ENCODE results near the gene SYF2. TPM values are rescaled to one million over a fixed set of nuclear protein-coding genes. Genes with fewer than 3 reads are reported as not detected.
"Not testable (repeated sequence)": the region's sequence is repeated elsewhere in the genome, so short reads cannot be mapped to it uniquely, and the experiment has no call there.

Gene SYF2
- polyA plus RNA-seq (2012; ENCODE audit: low read depth, missing spikeins): 62.6 TPM

- TF ChIP-seq POLR2AphosphoS5 (IDR thresholded peaks at IDR 0.05; ENCODE audit: low read depth, low read length): peak; percentile 86
- TF ChIP-seq POLR2A (IDR thresholded peaks at IDR 0.05; ENCODE audit: low read depth, low read length): peak; percentile 90
- TF ChIP-seq TAF1 (IDR thresholded peaks at IDR 0.05; ENCODE audit: low read depth, low read length): peak; percentile 90
- TF ChIP-seq PAX5 (IDR thresholded peaks at IDR 0.05; ENCODE audit: insufficient read depth, low read length, severe bottlenecking): no peak
- peak; percentile 38; the same call in 1 of the 2 replicates for TF ChIP-seq POU2F2 (IDR thresholded peaks at IDR 0.05; ENCODE audit: low read depth, low read length)
- peak; percentile 60 for TF ChIP-seq SPI1 (IDR thresholded peaks at IDR 0.05; ENCODE audit: low read depth, low read length)
- FAIRE-seq (no peak), DNase-seq (ENCODE audit: insufficient read length, low spot score) (peak; percentile 89)
Observed at GRCh38 chr1:25232027-25232865, at the start of gene SYF2. Gene SYF2 (minus strand): TSS chr1:25232502. CDS start chr1:25232467, 35 bp downstream.

DNA sequence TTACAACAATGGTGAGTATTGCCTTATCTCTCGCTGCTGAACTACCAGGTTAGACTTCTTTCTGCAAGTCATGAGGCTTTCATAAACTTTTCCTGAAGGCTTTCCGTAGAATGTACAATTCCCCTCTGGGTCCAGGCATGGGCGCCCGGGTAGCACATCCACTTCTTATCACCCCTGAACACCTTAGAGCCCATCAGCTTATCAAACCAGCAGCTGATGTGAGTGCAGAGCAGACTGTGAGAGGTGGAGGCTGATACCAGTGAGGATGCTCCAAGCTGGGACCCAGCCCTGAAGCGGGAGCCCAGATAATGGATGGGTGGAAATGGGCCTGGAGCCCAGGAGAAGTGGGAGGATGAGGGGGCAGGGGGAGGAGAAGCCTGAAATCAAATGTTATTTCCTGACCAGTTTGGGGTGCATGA is 47.4 kb upstream of the SYF2 start:
- FAIRE-seq; DNase-seq (ENCODE audit: insufficient read length, low spot score): not testable (repeated sequence)

DNA sequence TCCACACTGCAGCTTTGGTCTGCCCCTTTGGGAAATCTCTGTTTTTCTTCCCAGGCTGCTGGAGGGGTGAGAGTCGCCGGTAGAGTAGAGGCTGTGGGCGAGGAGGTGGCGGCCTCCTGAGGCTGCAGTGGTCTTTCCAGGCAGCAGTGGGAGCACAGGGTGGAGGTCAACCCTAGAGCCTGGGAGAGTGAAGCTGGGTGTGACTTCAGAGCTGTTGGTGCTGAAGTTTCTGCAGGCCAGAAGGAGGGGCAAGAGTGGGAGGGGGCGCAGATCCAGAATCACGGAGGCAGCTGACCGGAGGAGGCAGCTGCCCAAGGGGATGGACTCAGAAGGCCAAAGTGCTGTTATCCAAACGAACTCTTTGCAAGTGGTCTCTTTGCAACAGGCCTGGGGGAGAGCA is 46.5 kb upstream of the SYF2 start:
- DNase-seq (ENCODE audit: insufficient read length, low spot score): not testable (repeated sequence)

GRCh38 chr1:25278358-25278757 is 46.1 kb upstream of the SYF2 start:
- not testable (repeated sequence) for FAIRE-seq; DNase-seq (ENCODE audit: insufficient read length, low spot score)

More for the DNA sequence above, 46.5 kb upstream of the SYF2 start:
- FAIRE-seq: not testable (repeated sequence)

GRCh38 chr1:25277295-25277694 is 45.0 kb upstream of the SYF2 start:
- not testable (repeated sequence) for FAIRE-seq

DNA sequence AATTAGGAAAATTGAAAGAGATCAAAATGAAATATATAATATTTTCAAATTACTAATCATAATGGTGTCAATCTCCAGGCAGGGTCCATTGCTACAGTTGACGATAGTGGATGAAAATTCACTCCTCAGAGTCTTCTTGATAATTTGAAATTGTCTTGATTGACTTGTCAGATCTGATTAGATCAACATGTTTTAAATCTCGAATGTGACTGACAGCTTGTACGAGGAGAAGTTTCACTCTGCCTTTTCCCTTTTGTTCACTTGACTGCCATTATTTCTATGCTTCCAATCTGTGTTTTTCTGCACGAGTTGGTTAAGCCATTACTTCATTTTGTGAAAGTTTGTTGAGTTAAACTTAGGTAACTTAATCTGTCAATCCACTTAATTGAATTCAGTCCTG is 43.3 kb upstream of the SYF2 start:
- not testable (repeated sequence) for DNase-seq (ENCODE audit: insufficient read length, low spot score); FAIRE-seq

More at GRCh38 chr1:25277295-25277694, 45.0 kb upstream of the SYF2 start:
- DNase-seq (ENCODE audit: insufficient read length, low spot score): not testable (repeated sequence)

DNA sequence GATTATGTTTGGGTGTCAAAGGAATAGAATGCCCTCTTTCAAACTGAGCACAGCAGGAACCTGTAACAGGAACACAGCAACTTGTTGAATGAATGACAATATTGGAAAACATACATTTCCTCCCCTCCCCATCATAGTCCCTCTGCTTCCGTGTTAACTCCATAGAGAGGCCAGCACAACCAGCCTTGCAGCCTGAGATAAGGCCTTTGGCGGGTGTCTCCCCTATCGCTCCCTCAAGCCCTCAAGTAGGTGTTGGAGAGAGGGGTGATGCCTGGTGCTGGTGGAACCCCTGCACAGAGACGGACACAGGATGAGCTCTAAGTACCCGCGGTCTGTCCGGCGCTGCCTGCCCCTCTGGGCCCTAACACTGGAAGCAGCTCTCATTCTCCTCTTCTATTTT is 39.9 kb upstream of the SYF2 start, which contains the start of gene RHD:
Gene RHD (plus strand): TSS at position 272 of the 400 bp plus-strand sequence. CDS start 39 bp downstream, at position 311.
- FAIRE-seq; DNase-seq (ENCODE audit: insufficient read length, low spot score): not testable (repeated sequence)

DNA sequence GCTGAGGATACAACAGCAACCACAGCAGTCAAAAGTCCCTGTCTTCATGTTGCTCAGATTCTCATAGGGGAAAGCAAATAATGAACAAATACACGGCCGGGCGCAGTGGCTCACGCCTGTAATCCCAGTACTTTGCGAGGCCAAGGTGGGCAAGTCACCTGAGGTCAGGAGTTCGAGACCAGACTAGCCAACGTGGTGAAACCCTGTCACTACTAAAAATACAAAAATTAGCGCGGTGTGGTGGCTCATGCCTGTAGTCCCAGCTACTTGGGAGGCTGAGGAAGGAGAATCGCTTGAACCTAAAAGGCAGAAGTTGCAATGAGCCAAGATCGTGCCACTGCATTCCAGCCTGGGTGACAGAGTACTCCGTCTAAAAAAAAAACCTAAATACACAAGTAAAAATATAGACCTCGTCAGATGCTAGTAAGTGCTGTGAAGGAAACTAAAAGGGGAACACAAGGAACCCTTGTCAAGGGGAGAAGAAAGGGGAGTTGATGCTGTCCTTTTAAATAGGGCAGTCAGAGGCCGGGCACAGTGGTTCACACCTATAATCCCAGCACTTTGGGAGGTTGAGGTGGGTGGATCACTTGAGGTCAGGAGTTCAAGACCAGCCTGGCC is 36.0 kb upstream of the SYF2 start:
- FAIRE-seq; DNase-seq (ENCODE audit: insufficient read length, low spot score): not testable (repeated sequence)

GRCh38 chr1:25267288-25268142 is 35.2 kb upstream of the SYF2 start:
- peak; percentile 99 for FAIRE-seq
- DNase-seq (ENCODE audit: insufficient read length, low spot score): peak; percentile 18

DNA sequence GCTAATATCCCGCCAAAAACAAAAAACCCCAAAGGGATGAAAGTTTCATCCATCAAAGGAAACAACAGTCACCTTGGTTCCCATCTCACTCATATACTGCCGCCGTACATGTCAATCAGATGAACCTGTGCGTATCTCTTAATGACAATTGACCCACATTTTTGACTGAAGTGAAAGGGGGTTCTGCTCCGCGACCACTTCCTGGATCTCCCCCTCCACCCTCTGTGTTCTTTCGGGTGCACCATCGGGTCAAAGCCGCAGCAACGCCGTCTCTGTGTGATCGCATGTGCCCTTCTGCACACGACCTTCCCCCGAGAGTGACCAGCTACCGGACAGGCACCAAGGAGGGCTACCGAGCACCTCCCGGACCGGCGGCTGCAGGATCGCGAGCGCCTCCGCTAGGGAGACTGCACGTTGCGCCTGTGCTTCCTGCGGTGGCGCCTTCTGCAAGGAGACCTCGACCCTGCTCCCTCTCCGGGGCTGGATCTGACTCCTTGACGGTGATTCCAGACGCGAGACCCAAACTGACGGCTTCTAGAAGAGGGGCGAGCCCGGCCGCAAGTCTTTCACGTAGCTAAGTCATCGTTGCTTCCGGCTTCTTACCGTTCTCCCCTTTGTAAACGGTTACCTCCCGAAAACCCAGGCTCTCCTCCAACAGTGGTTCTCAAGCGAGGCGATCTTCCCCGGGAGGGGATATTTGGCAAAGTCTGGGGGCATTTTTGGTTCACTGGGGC is 34.4 kb upstream of the SYF2 start:
- not testable (repeated sequence) for FAIRE-seq

DNA sequence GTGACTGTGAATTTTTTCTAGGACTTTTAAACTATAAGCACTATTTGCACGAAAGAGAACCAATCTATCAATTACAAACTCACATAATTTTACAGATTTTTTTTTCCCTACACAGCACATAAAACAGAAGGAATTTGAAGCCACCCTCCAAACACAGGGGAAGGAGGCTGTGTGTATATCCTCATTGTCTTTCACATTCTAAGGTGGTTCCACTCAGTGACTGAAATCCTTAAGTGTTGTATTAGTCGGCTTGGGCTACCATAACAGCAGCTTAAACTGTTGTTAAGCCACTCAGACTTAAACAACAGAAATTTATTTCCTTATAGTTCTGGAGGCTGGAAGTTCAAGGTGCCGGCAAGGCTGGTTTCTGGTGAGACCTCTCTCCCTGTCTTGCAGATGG is 28.0 kb upstream of the SYF2 start:
- not testable (repeated sequence) for FAIRE-seq; DNase-seq (ENCODE audit: insufficient read length, low spot score)

More for the DNA sequence above, 34.4 kb upstream of the SYF2 start:
- not testable (repeated sequence) for DNase-seq (ENCODE audit: insufficient read length, low spot score)

GRCh38 chr1:25259813-25260212 is 27.5 kb upstream of the SYF2 start:
- DNase-seq (ENCODE audit: insufficient read length, low spot score): not testable (repeated sequence)
- peak; percentile 76 for FAIRE-seq
